ENCODE data around the gene IMMP2L.

DNA sequence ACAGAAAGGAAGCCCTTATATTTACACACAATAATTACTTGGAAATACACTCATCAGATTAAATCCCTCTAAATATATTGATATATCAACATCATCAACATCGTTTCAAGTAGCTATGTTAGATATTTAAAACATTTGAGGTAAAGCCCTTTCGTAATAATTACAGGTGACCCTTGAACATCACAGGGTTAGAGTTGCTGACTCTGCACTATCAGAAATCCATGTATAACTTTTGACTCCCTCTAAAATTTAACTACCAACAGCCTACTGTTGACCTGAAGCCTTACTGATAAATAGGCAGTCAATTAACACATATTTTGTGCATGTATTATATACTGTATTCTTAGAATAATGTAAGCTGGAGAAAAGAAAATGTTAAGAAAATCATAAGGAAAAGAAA lies 505.9 kb downstream of the IMMP2L start:
- TF ChIP-seq, protein P1, sequence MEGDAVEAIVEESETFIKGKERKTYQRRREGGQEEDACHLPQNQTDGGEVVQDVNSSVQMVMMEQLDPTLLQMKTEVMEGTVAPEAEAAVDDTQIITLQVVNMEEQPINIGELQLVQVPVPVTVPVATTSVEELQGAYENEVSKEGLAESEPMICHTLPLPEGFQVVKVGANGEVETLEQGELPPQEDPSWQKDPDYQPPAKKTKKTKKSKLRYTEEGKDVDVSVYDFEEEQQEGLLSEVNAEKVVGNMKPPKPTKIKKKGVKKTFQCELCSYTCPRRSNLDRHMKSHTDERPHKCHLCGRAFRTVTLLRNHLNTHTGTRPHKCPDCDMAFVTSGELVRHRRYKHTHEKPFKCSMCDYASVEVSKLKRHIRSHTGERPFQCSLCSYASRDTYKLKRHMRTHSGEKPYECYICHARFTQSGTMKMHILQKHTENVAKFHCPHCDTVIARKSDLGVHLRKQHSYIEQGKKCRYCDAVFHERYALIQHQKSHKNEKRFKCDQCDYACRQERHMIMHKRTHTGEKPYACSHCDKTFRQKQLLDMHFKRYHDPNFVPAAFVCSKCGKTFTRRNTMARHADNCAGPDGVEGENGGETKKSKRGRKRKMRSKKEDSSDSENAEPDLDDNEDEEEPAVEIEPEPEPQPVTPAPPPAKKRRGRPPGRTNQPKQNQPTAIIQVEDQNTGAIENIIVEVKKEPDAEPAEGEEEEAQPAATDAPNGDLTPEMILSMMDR (IDR thresholded peaks at IDR 0.05): no peak
- TF ChIP-seq EZH2 (IDR thresholded peaks at IDR 0.05): no peak
